LNCAP (cell line): ENCODE results near the gene ARHGEF2.

Experiments
- TF ChIP-seq, protein P1 (sequence below): fragments of 450-650 bp; IDR thresholded peaks from 2 replicates; pipeline ENCODE4 v1.5.1; 2017; ENCODE audit warnings: mild to moderate bottlenecking

ARHGEF2 gene

DNA sequence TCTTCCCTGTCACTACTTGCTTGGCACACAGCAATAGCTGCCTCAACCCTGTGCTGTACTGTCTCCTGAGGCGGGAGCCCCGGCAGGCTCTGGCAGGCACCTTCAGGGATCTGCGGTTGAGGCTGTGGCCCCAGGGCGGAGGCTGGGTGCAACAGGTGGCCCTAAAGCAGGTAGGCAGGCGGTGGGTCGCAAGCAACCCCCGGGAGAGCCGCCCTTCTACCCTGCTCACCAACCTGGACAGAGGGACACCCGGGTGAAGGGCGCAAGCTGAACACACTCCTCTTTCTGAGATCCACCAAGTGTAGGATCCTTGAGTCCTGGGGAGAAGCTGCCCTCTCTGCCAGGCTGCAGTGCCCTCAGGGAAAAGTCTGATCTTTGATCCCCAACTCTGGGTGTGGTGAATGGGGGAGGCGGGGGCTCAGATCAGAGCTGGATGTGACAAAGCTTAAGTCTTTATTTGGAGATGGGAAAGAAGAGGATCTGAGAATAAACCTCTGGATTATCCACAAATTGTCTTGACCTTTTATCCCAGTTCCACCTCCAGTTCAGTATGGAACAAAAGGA, 35.7 kb downstream of the ARHGEF2 start:
- TF ChIP-seq, protein P1, sequence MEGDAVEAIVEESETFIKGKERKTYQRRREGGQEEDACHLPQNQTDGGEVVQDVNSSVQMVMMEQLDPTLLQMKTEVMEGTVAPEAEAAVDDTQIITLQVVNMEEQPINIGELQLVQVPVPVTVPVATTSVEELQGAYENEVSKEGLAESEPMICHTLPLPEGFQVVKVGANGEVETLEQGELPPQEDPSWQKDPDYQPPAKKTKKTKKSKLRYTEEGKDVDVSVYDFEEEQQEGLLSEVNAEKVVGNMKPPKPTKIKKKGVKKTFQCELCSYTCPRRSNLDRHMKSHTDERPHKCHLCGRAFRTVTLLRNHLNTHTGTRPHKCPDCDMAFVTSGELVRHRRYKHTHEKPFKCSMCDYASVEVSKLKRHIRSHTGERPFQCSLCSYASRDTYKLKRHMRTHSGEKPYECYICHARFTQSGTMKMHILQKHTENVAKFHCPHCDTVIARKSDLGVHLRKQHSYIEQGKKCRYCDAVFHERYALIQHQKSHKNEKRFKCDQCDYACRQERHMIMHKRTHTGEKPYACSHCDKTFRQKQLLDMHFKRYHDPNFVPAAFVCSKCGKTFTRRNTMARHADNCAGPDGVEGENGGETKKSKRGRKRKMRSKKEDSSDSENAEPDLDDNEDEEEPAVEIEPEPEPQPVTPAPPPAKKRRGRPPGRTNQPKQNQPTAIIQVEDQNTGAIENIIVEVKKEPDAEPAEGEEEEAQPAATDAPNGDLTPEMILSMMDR = no peak

DNA sequence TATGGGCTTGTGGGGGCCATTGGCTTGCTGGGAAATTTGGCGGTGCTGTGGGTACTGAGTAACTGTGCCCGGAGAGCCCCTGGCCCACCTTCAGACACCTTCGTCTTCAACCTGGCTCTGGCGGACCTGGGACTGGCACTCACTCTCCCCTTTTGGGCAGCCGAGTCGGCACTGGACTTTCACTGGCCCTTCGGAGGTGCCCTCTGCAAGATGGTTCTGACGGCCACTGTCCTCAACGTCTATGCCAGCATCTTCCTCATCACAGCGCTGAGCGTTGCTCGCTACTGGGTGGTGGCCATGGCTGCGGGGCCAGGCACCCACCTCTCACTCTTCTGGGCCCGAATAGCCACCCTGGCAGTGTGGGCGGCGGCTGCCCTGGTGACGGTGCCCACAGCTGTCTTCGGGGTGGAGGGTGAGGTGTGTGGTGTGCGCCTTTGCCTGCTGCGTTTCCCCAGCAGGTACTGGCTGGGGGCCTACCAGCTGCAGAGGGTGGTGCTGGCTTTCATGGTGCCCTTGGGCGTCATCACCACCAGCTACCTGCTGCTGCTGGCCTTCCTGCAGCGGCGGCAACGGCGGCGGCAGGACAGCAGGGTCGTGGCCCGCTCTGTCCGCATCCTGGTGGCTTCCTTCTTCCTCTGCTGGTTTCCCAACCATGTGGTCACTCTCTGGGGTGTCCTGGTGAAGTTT, 36.4 kb downstream of the ARHGEF2 start:
- TF ChIP-seq, protein P1 = no peak

DNA sequence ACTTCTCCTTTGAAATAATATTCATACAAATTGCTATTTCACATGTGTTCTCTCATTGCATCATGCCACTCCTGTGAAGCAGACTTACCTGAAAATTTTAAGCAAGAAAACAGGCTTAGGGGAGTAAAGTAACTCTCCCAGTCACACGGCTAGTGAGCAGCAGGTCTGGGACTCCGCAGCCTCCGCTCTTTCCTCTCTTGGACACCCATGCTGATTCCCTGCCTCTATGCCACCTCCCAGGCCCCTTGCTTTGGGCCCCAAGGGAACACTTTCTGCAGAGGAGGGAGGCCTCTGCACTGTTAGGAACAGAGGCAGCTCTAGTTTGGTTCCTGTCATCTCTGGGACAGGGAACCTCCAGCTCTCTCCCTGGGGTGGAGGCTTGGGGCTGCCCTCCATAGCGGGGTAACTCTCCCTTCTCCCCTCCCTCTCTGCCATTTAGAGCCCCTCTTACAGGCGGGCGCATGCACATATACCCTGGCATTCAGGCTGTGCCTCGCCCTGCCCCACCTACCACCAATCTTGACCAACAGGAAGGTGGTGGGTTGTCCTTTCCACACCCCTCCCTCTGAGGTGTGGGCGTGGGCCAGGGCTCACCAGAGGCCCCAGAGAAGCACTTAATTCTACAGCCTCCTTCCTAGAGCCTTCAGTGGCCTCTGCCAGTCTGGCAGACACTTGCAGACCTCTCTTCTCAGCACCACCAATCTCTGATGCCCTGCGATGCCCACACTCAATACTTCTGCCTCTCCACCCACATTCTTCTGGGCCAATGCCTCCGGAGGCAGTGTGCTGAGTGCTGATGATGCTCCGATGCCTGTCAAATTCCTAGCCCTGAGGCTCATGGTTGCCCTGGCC, 37.1 kb downstream of the ARHGEF2 start, which contains the start of gene RXFP4:
RXFP4 (plus strand) TSS at position 646 of the 852 bp plus-strand sequence; CDS start at position 718, 72 bp downstream.
- TF ChIP-seq, protein P1 = no peak

DNA sequence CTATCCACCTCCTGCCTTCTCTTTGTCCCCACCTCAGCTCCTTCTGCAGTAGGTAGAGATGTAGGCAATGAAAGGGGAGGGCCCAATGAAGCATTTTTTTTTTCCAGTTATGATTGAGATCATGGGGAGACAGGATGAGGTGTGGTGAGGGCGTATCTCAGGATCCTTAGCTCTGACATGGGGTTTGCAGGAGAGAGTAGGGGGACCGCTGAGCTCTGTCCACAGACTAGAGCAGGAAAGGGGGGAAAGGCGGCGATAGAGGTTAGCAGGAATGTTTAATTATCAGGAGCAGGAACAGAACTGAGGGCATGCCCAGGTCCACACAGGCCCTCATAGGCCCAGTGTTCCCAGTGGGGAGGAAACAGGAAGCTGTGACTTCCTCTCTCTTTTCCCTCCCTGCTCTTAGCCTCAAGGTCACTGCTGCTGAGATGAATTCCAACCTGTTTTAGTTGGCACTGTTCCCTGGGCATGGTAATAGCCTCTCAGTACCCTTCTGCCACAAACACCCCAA, 37.8 kb downstream of the ARHGEF2 start:
- TF ChIP-seq, protein P1 = no peak

DNA sequence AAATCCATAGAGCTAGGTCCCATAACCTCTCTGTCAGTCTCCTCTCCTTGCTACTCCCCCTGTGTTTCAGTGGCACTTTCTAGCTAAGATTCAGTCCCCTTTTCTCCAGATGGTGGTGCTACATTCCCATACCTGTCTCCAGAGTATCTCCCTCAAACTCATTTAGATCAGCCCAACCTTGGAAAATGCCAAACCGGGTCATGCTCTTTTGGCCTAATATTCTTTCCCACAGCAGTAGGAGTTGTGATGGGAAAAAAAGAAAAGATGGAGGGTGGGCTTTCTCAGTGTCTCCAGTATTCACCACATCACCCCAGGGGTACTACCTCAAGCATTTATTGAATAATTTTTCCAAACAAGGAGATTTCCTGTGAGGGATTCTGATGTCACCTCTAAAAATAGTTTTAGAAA, 40.1 kb downstream of the ARHGEF2 start:
- TF ChIP-seq, protein P1 = peak; percentile 63

DNA sequence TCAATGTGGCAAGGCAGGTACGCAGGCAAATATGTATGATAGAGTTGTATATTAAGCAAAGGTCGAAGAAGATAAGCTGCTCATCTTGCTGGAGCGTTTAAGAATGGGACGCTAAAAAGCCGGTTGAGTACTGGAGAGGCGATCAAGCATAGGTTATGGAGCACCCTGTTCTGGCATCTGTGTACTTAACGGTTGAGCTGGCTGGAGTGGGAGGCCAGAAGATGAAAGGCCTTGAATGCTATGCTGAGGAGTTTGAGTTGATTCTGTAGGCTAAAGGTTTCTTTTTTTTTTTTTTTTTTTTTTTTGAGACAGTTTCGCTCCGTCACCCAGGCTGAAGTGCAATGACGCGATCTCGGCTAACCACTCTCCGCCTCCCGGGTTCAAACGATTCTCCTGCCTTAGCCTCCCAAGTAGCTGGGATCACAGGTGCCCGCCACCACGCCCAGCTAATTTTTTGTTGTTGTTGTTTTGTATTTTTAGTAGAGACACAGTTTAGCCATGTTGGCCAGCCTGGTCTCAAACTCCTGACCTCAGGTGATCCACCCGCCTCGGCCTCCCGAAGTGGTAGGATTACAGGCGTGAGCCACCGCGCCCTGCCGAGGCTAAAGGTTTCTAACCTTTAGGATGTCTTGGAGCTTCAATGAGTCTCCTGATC, 43.3 kb downstream of the ARHGEF2 start:
- TF ChIP-seq, protein P1 = no peak
